SK-MEL-5 (cell line): ENCODE data around the gene THOP1. TPM values are rescaled to one million over a fixed set of nuclear protein-coding genes. Genes with fewer than 3 reads are reported as not detected.
A peak's percentile ranks its signal among the peaks of the same experiment; 100 is the strongest.

Source experiments
- DNase-seq: peaks from one replicate; pipeline ENCODE4 v3.0.0-alpha.2; 2016; ENCODE audit warnings: low read depth, low spot score
- in situ Hi-C: cut with HindIII; loops from 2 replicates; pipeline ENCODE4 v1.10.0; 2016; ENCODE audit warnings: low sequenced_read_pairs, high pct_unique_total_duplicates, low pct_unique_long_range_greater_than_20kb
- polyA plus RNA-seq, 2 experiments: library from polyadenylated mRNA; depleted of rRNA; stranded (reverse); fragments of >200 nt; gene quantifications; 2 replicates each; pipeline ENCODE4 v1.2.3, GENCODE V29; 2015
- total RNA-seq: library from RNA; depleted of rRNA; stranded (reverse); fragments of >200 nt; shearing (Covaris generic); gene quantifications from 2 replicates; pipeline ENCODE4 v1.2.3, GENCODE V29; 2014; rRNA removed

Gene THOP1
- total RNA-seq, result 124 and 131 TPM in 2 replicates
- 112 and 119 TPM in 2 replicates for polyA plus RNA-seq (2015; cell fraction: cytosol; rRNA removed)
- 149 and 181 TPM in 2 replicates for polyA plus RNA-seq (2015; cell fraction: nucleus; rRNA removed)

DNA sequence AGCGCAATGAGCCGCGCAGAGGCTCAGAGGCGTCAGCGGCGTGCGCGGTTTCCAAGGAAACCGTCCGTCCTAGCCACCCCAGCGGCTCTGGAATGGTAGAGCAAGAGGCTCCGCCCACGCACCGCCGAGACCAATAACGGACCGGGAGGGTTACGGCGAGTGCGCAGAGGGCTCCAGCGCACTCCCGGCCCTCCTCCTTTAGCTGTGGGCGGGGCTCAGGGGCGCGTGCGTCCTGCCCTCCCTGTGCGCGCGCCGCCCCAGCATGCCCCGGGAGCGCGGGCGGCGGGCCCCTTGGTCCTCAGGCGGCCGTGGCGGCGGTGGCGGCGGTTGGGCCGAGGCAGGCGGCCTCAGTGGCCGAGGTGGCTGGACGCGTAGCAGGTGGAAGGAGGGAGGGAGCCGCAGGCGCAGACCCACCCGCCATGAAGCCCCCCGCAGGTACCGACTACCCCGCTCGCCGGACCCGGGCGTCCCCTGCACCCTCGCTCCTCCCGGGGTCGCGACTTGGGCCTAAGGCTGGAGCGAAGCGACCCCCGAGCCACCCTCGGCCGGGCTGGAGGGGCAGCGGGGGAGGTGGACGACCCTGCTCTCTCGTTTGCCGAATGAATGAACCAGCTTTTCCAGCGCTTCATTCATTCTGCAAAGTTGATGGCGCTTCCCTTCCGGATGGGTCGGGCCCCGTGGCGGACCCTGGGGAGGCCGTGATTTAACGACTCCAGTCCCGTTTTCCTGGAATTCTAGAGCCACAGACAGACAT lies at the start of gene THOP1:
THOP1 (plus strand) TSS at position 260 of the 754 bp plus-strand sequence; CDS start at position 420, 160 bp downstream.
- in situ Hi-C loops, result no loop called here
- peak; percentile 98 for DNase-seq

- in situ Hi-C loops, result no loop called here
- DNase-seq, result no peak
Observed at GRCh38 chr19:2736550-2737190, 48.6 kb upstream of the THOP1 start.

DNA sequence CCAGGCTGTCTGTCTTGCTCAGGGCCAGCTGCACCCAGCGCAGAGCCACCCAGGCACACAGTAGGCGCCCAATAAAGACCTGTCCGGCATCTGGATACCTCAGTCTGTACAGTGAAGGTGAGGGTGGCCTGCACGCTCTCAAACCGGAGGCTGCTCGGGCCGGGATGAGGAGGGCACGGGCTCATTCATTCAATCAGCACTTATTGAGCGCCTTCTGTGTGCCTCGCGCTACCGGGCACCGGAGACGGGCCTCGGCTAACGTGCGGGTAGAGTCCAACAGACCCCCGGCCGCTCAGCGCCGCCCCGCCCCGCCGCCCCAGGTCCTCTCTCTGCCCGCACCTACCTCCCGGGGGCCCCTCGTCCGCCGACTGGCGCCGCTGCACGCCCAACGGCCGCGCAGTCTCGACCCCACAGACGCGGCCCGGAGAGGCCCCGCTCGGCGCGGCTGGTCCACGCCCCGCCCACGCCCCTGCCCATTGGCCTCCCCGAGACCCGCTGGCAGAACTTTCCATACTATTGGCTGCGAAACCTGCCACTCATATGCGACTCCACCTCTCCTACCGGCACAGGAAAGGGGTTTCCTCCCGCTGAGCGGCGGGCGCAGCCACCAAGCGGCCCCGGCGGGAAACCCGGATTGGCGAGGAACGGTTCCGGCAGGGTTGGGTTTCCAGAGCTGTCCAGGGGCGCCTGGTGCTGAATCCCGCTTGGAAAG lies 45.5 kb upstream of the THOP1 start, which contains the start of gene SLC39A3:
SLC39A3 (minus strand) TSS at position 416 of the 712 bp plus-strand sequence. CDS start 2,760 bp downstream, outside the sequence.
- peak; percentile 96 for DNase-seq
- in situ Hi-C loops, result no loop called here

DNA sequence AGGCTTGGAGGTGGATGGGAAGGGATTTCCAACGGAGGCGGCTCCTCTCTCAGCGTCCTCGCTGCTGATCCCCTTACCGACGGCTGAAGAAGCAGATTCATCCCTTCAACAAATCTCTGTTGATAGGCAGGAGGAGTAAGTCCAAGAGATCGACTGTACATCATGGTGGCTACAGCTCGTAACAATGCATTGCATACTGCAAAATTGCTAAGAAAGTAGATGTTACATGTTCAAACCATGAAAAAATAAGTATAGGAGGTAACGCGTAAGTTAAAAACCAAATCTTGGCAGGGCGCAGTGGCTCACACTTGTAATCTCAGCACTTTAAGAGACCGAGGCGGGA lies 45.0 kb upstream of the THOP1 start:
- in situ Hi-C loops, result no loop called here

GRCh38 chr19:2743099-2743498 lies 42.2 kb upstream of the THOP1 start:
- DNase-seq, result no peak
- in situ Hi-C loops, result no loop called here

More for the DNA sequence above, 45.0 kb upstream of the THOP1 start:
- DNase-seq, result no peak

GRCh38 chr19:2744113-2744512 lies 41.2 kb upstream of the THOP1 start:
- no peak for DNase-seq
- in situ Hi-C loops, result no loop called here

- in situ Hi-C loops, result no loop called here
- no peak for DNase-seq
Observed at GRCh38 chr19:2747349-2747748, 38.0 kb upstream of the THOP1 start.

DNA sequence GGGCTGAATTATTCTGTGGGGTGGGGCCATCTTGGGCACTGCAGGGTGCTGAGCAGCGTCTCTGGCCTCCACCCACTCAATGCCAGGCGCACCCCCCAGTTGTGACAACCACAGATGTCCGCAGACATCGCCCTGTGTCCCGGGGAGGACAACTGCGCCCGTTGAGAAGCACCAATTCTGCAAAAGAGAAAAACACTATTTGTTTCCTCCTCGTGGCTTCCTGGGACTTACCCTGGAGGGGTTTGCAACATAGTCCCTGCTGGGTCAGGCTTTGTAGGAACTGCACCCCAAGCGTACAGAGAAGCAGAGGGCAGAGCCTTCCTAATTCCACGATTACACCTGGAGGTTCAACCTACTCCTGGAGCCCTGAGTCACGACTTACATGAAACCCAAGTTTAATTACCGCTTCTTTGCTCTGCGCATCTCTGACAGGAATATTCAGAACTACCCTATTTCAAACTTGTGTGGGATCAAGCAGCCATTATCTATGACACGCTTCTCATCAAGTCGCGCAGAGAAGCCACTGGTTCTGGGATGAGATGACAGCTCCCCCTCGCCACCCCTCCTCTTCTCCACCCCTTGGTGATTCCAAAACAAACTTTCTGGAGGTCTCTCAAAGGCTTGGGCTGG lies 34.4 kb upstream of the THOP1 start:
- DNase-seq, result no peak
- in situ Hi-C loops, result no loop called here

DNA sequence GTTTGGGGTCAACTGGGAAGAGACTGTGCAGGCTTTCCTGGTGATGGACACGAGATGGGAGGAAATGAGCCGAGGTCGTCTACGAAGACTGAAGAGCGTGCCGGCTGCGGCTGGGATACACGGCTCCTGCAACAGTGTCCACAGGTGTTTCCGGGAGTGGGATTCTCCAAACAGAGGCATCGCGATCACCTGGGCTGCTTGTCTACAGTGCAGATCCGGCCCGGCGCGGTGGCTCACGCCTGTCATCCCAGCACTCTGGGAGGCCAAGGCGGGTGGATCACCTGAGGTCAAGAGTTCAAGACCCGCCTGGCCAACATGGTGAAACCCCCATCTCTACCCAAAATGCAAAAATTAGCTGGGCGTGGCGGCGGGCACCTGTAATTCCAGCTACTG lies 33.9 kb upstream of the THOP1 start:
- in situ Hi-C loops, result no loop called here
- no peak for DNase-seq

- no peak for DNase-seq
- in situ Hi-C loops, result no loop called here
Observed at GRCh38 chr19:2754659-2755447, 30.4 kb upstream of the THOP1 start.

DNA sequence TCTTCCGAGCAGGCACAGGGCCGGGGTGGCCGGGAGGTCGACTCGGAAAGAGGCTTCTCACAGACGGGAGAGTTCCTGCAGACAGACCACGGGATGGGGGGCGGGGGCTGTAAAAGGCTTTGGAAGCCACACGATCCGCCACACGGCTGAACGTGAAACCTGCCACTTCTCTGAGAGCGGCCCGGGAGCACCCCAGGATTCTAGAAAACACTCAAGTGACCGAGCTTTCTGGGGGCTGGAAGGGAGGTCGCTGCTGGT lies 29.9 kb upstream of the THOP1 start:
- no peak for DNase-seq
- in situ Hi-C loops, result no loop called here

DNA sequence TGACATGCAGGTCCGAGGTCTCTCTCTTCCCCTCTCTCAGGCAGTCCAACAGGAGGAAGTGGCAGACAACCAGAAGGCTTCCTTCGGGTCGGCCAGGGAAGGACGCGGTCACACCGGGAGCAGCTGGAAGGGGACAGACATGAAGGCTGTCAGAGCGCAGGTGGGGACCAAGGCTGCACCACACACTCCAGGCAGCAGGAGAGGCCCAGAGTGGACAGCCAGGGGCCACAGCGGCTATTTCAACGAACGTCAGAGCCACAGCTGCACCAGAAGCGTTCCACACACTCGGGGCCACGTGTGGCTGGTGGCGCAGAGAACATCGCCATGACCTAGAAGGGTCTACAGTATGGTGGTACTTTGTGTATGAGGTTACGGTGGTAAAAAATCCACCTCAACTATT lies 29.5 kb upstream of the THOP1 start:
- in situ Hi-C loops, result no loop called here
- no peak for DNase-seq

GRCh38 chr19:2756477-2756876 lies 28.8 kb upstream of the THOP1 start:
- DNase-seq, result no peak
- in situ Hi-C loops, result no loop called here

GRCh38 chr19:2756921-2757881 lies 28.1 kb upstream of the THOP1 start:
- DNase-seq, result no peak
- in situ Hi-C loops, result no loop called here

GRCh38 chr19:2758601-2759313 lies 26.5 kb upstream of the THOP1 start:
- in situ Hi-C loops, result no loop called here
- no peak for DNase-seq

GRCh38 chr19:2759362-2759761 lies 25.9 kb upstream of the THOP1 start:
- in situ Hi-C loops, result no loop called here
- no peak for DNase-seq
